Nephron (organoid): ENCODE results near the gene KRT2.

Experiments
- H3K27ac Mint-ChIP-seq, 3 experiments: 2 replicates each; pipeline ENCODE4 v1.8.0; 2020; ENCODE audit warnings: mixed read lengths in 3 of 3, mild to moderate bottlenecking in 2 of 3, moderate library complexity in 1 of 3
- H3K27me3 Mint-ChIP-seq: 2 replicates; pipeline ENCODE4 v1.8.0; 2021; ENCODE audit warnings: low read depth, mild to moderate bottlenecking, moderate library complexity, mixed read lengths
- H3K36me3 Mint-ChIP-seq: 2 replicates; pipeline ENCODE4 v1.8.0; 2020; ENCODE audit warnings: low read depth, mixed read lengths
- H3K4me1 Mint-ChIP-seq: 2 replicates; pipeline ENCODE4 v1.8.0; 2020; ENCODE audit warnings: mixed read lengths
- H3K4me3 Mint-ChIP-seq, 3 experiments: 2 replicates each; pipeline ENCODE4 v1.8.0; 2020; ENCODE audit warnings: mild to moderate bottlenecking in 3 of 3, mixed read lengths in 3 of 3, moderate library complexity in 2 of 3
- H3K9me3 Mint-ChIP-seq: 2 replicates; pipeline ENCODE4 v1.8.0; 2020; ENCODE audit warnings: mixed read lengths
- TF ChIP-seq, protein P1 (sequence below), 3 experiments: fragments of 200-600 bp; sonication (generic); IDR thresholded peaks; one replicate each; pipeline ENCODE4 v1.5.0; 2021; ENCODE audit warnings: antibody characterized with exemption in 3 of 3; ENCODE audit not compliant: unreplicated experiment in 3 of 3

KRT2 gene

DNA sequence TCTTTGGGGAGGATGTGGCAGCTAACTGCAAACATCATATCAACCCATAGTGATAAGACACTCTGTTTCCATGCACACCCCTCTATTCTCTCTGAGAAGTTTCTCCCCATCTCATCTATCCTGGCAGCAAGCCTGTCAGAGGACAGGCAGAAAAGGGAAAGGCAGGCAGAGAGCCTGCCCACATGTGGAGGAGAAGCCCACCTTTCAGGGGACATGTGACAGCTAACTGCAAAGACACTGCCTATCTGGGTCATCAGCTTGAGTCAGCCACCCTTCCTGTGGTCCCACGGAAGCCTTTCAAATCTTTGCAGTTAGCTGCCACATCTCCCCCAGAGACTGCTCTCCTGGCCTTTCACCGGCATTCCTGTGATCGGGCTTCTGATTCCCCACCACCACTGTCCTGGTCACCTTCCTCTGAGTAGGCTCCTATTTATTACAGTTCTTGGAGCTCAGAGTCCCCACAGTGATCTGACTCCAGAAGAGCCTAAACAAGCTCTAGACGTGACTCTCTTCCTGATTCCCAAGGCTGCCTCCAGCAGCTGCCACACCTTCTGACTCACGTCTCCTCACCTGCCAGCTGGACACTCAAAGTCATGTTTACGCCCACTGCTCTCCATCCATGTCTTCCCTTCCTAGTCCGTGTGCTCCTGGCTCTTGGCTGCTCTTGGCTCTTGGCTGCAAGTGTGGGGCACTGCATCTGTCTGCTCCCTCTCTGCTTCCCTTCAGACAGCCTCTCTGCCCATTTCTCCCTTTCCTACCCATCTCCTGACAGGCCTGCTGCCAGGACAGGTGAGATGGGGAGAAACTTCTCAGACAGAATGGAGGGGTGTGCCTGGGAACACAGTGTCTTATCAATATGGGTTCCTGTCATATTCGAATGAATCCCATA, 35.7 kb upstream of the KRT2 start:
- H3K9me3 Mint-ChIP-seq: no peaks in the 10 kb centered on the region
- TF ChIP-seq, protein P1, sequence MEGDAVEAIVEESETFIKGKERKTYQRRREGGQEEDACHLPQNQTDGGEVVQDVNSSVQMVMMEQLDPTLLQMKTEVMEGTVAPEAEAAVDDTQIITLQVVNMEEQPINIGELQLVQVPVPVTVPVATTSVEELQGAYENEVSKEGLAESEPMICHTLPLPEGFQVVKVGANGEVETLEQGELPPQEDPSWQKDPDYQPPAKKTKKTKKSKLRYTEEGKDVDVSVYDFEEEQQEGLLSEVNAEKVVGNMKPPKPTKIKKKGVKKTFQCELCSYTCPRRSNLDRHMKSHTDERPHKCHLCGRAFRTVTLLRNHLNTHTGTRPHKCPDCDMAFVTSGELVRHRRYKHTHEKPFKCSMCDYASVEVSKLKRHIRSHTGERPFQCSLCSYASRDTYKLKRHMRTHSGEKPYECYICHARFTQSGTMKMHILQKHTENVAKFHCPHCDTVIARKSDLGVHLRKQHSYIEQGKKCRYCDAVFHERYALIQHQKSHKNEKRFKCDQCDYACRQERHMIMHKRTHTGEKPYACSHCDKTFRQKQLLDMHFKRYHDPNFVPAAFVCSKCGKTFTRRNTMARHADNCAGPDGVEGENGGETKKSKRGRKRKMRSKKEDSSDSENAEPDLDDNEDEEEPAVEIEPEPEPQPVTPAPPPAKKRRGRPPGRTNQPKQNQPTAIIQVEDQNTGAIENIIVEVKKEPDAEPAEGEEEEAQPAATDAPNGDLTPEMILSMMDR (IDR thresholded peaks at IDR 0.05; ENCODE audit: unreplicated experiment in 3 of 3): no peak
- no peaks in the 10 kb centered on the region for H3K36me3 Mint-ChIP-seq
- H3K27me3 Mint-ChIP-seq: peaks cover 81% of the 10 kb centered on the region
- H3K4me1 Mint-ChIP-seq: peaks cover 4% of the 10 kb centered on the region
- H3K27ac Mint-ChIP-seq: no peak overlapping the region
- no peak overlapping the region for H3K4me3 Mint-ChIP-seq

DNA sequence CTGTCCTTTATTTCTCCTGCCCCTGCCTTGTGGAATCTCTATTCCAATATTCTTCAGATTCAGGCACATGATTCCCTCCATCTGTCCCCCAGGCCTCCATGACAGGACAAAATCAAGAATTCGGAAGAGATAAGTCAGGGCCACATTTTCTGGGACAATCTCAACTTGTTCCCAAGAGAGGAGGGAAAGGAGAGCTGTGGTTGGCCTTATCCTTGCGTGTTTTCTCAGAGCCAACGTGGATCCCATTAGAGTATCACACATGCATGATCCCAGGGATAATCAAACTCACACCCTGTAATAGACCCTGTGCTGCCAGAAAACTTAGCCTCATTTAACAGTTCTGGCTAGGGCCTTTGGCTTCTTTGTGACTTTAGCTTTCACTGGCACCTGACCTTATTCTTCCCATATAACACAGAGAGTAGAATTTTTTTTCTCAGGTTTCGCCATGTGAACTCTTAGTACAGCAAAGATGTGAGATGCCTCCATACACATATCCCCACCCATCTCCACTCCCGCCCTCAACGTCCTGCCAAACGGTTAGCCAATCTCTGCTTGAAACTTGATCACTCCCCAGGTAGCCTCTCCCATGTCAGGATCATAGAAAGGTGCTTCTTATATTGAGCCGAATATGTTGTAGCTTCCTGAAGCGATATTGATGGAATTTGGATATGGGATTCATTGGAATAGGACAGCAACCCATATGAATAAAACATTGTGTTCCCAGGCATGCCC, 34.9 kb upstream of the KRT2 start:
- no peaks in the 10 kb centered on the region for H3K36me3 Mint-ChIP-seq
- TF ChIP-seq, protein P1 (IDR thresholded peaks at IDR 0.05; ENCODE audit: unreplicated experiment in 3 of 3): no peak
- no peak overlapping the region for H3K27ac Mint-ChIP-seq
- no peak overlapping the region for H3K4me3 Mint-ChIP-seq
- H3K27me3 Mint-ChIP-seq: peaks cover 78% of the 10 kb centered on the region
- H3K9me3 Mint-ChIP-seq: no peaks in the 10 kb centered on the region
- H3K4me1 Mint-ChIP-seq: peaks cover 4% of the 10 kb centered on the region

DNA sequence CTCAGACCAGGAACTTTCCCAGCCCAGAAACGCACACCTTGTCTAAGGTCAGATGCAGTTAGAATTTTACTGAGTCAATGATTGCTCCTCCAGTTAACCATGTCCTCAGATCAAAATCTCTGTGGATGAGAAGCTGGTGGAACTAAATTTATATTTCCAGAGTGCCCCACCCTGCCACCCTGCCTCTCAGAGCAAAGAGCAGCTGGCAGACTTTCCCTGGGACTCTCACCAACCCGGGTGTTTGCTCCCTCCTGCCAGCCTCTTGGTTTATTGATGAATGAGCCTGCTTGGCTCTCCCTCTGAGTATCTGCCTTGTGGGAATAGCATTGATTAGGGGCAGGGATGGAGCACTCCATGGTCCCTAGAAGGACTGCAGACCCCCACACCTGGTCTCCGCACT, 34.1 kb upstream of the KRT2 start:
- peaks cover 72% of the 10 kb centered on the region for H3K27me3 Mint-ChIP-seq
- H3K36me3 Mint-ChIP-seq: no peaks in the 10 kb centered on the region
- H3K4me1 Mint-ChIP-seq: no peaks in the 10 kb centered on the region
- H3K9me3 Mint-ChIP-seq: no peaks in the 10 kb centered on the region
- no peak overlapping the region for H3K4me3 Mint-ChIP-seq
- H3K27ac Mint-ChIP-seq: no peak overlapping the region
- TF ChIP-seq, protein P1 (IDR thresholded peaks at IDR 0.05; ENCODE audit: unreplicated experiment in 3 of 3): no peak

DNA sequence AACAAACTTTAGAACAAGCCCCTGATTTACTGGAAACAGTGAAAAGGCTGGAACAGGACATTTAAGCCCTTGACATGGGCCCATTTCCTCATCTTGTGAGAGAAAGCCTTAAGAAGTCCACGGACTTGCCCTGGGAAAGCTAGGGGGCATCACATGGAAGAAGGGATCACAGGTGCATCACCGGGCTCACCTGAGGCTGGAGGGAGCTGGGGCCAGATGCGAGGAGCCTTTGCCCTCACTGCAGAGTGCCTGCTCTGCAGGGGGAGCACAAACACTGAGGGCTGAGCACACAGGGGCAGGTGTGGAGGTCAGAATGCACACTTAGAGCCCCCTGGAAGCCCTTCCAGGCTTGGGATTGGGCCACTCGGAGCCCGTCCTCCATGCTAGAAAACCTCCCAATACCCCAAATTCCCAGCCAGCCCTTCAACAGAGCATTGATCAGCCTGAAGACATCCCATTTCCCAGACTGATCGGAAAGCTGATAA, 33.4 kb upstream of the KRT2 start:
- Mint-ChIP-seq H3K9me3 (no peaks in the 10 kb centered on the region), H3K4me3 (no peak overlapping the region), H3K36me3 (no peaks in the 10 kb centered on the region), H3K27me3 (peaks cover 69% of the 10 kb centered on the region), H3K4me1 (no peaks in the 10 kb centered on the region), H3K27ac (no peak overlapping the region)
- TF ChIP-seq, protein P1 (IDR thresholded peaks at IDR 0.05; ENCODE audit: unreplicated experiment in 3 of 3): no peak

DNA sequence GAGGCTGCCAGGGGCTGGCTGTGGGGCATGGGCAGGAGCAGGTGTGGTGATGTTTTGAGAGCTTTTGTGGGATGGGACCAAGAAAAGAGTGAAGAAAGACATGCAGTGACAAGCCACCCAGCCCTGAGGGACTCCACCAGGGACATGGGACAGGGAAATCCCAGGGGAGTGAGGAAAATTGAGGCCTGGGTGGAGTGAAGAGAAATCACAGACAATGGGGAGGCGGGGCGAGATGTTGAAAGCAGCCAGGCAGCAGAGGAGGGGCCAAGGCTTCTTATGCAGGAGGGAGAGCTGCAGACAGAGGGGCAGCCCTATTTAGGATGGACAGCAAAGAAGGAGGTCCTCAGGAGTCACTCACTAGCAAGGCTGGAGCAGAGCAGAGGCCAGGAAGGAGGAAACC, 32.4 kb upstream of the KRT2 start:
- no peak overlapping the region for H3K4me3 Mint-ChIP-seq
- no peaks in the 10 kb centered on the region for H3K4me1 Mint-ChIP-seq
- peaks cover 63% of the 10 kb centered on the region for H3K27me3 Mint-ChIP-seq
- no peaks in the 10 kb centered on the region for H3K36me3 Mint-ChIP-seq
- H3K9me3 Mint-ChIP-seq: no peaks in the 10 kb centered on the region
- TF ChIP-seq, protein P1 (IDR thresholded peaks at IDR 0.05; ENCODE audit: unreplicated experiment in 3 of 3): no peak
- H3K27ac Mint-ChIP-seq: no peak overlapping the region
